ENCODE data around the gene GNAI1. TPM values are rescaled to one million over a fixed set of nuclear protein-coding genes. Genes with fewer than 3 reads are reported as not detected.

The GNAI1 gene
- 37.1 and 47.1 TPM in 2 replicates for total RNA-seq

GRCh38 chr7:80134536-80135308 is at the start of gene GNAI1:
Gene GNAI1, plus strand, starts transcription at chr7:80134831. Its CDS starts 330 bp downstream, at chr7:80135161.

